Effector CD8-positive, alpha-beta T cell (primary cell): ENCODE results near the gene MSL1.
A peak's percentile ranks its signal among the peaks of the same experiment; 100 is the strongest.

Source experiments
- DNase-seq: peaks from one replicate; lab custom pipeline; 2025; lab: John Stamatoyannopoulos, UW

MSL1 gene

DNA sequence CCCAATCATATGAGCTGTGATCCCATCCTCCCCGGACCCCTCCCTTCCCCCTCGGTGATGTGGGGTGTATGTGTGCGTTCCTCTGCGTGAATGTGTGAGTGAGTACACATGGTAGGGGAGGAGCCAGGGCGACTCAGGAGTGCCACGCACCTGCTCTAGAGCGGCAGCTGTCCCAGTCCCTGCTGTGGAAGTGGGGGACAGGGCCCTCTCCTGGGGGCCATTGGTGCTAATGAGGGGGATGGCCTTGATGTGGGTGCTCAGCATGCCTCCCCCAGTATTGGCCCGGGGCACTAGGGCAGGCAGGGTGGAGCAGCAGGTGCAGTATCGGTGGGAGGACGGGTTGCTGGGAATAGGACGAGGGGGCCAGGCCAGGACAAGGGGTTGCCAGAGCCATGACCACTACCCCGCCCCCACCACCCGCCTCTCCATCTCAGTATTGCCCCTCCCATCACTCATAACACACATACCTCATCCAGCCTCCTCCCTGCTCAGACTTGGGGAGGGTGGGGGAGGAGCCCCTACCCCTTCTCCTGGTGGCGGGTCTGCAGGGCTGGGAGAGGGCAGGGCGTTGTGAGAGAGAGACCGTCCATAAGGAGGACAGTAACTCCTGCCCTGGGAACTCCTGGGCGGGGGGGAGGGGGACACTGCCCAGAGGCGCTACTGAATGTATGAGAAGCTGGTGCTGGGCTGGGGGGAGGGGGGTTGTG, 29.9 kb upstream of the MSL1 start:
- DNase-seq: no peak

DNA sequence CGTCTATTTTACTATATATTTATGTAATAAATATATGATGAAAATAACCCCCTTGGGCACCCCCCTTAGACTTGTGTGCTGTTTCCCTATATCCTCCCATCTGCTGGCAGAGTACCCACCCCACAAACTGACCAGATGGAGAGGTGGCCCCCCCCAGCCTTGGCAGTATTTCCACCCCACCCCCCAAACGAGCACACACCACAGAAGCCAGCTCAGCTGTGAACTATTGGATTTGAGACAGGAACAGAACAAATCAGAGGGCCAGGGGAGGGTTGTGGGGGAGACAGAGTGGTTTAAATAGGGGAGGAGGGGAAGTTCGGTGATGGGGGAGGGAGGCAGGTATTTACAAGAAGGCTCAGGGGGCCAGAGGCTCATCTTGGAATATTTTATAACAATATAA, 29.2 kb upstream of the MSL1 start:
- no peak for DNase-seq

DNA sequence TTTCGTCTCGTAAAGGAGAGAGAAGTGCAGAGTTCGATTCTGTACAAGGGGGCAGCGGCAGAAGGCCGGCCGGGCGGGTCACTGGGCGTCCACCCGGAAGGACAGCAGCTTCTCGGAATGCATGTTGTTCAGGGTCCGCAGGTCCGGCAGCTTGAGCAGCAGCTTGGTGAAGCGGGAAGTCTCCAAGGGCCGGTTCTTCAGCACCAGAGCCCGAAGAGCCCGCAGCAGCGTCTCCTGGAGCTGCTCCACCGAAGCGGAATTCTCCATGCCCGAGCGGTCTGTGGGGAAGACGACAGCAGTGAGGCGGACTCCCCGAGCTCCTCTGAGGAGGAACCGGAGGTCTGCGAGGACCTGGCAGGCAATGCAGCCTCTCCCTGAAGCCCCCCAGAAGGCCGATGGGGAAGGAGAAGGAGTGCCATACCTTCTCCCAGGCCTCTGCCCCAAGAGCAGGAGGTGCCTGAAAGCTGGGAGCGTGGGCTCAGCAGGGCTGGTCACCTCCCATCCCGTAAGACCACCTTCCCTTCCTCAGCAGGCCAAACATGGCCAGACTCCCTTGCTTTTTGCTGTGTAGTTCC, 28.7 kb upstream of the MSL1 start:
- DNase-seq: no peak

DNA sequence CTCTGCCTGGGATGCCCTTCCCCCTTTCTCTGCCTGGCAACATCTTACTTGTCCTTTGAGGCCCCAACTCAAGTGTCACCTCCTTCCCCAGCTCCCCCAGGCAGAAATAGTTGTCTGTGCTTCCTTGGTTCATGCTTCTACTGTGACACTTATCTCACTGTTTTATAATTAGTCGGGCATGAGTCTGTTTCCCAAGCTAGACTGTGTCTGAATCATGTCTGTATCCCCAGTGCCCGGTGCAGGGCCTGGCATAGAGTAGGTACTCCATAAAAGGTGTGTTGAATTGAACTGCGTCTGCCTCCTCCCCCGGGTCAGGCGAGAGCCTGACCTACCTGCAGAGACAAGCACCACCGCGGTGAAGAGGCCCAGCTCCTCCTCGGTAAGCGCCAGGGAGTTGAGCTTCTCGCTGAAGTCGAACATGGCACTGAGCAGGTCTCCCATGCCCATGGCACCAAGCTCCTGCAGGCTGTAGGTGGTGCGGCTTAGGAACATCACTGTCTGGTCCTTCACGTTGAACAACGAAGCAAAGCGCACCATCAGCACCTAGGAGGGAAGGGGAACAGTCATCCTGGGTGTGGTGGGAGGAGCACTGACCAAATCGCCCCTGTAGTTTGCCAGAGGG, 28.1 kb upstream of the MSL1 start:
- DNase-seq: no peak

DNA sequence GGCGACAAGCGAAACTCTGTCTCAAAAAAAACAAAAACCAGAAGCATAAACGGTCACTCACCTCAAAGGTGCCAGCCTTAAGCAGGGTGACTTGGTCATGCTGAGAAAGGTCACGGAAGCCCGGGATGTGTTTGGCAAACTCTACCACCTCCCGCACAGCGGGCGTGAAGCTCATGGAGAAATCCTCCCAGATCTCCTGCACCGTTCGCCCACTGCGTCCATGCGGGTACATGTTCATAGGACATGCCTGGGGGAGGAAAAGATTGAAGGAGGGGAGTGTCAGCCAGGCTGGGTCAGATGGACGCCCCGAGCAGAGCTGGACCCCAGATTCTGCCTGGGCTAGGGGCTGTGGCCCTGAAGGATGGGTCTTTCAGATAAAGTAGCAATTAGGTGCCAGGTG, 26.9 kb upstream of the MSL1 start:
- no peak for DNase-seq

DNA sequence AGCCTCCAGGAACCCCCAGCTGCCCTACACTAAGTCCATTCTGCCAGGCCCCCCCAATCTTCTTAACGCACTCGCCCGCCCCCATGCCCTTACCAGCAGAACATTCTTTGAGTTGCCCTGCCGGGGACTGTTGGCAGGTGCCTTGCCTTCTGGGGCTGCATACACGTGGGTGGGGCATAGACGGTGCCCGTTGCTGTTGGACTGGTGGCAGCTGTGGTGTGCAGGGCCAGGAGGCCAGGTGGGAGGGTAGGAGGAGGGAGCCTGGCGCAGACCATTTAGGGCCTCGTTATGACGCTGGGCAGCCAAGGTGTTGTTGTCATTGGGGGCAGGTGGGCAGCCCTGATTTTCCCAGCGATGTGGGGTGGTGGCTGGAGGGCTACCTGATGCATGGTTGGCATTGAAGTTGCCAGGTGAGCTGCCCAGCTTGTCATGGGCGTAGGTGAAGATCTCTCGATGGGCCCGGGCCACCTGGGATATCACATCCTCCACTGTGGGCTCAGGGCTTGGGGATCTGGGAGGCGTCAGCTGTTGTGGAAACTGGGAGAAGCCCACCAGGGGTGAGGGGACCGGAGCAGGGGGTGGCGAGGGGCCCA, 26.3 kb upstream of the MSL1 start:
- no peak for DNase-seq

DNA sequence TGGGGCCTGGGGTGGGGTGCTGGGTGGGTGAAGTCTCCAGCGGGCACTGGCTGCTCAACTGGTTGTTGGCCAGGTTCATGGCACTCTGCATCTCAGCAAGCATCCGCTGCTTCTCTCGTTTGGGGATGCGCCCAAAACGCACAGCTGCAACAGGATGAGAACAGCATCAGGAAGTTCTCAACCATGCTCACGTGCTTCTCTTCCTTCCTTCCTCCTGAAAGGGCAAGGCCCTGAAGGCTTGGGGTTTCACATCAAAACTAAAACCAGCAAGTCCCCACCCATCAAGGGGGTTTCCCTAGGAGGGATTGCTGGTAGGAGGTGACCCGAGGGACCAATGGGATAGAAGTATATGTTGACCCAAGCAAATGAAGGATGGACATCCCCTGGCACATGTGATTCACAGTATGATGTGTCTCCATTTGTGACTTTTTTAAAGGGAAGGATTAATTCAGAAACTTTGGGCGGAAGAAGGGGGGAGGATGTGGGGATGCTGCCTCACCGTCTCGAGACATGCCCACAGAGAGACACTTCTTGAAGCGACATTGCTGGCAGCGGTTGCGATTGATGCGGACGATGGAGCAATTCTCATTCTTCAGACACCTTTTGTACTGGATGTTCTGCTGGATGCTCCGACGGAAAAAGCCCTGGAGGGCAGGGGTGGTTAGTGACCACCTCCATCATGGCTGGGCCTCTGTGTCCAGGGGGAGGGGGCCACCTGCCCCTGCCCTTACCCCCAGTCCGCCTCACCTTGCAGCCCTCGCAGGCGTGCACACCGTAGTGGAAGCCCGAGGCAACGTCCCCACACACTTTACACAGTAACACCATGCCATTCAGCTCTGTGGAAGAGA, 25.6 kb upstream of the MSL1 start:
- DNase-seq: peak; percentile 76

DNA sequence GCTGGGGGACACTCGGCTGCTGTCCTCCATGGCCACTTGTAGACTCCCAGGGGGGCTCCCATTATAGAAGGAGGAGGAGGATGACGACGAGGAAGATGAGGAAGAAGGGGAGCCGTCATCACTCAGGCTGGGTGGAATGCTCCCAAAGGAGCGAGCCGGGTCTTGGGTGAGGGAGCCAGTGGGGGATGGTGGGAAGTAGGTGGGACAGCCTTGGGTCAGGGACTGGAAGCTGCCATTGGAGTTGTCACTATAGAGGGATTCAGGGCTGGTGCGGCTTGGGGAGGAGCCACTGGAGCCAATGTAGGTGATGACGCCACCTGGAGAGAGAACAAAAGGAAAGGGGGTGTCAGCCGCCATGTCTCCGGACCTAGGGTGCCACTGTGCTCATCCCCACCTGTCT, 24.7 kb upstream of the MSL1 start:
- no peak for DNase-seq

DNA sequence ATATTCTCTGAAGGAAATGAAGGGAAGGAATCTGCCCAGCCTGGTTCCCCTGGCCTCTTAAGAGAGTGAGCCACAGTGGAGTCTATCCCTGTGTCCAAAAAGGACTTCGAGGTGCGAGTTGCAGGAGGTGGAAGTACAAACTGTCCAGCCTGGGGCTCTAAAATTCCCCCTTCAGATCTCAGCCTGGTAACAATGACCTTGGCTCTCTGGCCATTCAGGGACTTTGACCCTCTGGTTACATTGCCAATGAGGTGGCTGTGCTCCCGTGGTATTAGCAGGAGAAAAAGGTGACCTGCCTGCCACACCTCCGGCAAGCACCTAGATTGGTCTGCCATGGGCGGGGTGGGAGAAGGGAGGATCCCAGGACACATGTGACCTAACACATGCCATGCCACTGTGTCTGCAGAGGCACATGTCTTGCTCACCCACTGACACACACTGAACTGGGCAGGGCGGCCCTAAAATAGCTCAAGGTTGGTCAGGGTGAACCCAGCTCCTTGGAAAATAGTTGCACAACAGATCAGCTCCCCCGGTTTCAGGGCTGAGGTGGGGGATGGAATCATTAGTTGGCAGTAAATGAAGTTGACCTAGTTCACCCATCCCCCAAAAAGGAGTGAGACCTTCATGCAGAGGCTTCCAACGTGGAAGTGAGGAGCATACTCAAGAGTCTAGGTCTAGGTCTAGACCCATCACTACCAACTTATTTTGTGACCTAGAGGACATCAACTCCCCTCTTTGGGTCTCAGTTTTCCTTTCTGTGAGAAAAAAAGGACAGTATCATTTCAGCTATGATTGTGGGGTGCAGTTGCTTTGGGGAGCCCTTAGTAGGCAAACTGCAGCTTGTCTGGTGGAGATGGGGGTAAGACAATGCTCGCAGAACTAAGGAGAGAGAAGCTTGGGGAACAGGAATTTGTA, 23.6 kb upstream of the MSL1 start:
- DNase-seq: no peak

DNA sequence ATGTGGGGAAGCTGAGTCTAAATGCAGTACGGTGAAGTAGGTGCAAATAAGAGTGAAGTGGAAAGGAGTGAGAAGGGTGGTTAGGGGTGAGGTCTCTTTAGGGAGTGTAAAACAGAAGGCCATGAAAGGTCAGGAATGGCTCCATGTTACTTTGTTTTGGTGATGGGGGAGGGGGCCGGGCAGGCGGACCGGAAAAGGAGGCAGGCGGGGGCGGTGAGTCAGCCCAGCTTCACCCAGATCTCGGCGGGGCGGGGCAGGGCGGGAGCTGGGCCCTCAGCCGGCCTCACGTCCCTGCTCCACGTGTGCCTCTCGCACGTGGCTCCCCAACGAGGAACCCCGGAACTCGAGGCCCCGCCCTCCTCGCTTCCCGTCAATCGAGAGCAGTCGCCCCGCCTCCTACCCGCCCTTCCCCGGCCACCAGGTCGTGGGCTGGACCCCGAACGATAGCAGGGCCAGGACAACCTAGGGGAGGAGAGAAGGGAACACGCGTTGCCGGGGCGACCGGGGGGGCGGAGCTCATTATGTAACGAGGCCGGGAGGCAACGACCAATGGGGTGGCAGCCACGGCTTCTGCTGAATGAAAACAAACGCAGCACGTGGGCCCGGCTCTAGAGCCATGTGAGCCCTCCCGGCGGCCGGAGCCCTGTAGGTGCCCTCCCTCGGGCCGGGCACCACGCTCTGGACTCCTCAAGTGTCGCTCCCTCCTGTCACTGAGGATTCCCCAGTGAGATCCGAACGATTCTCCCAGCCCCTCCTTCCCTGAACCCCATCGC, 22.7 kb upstream of the MSL1 start:
- peak; percentile 97 for DNase-seq

DNA sequence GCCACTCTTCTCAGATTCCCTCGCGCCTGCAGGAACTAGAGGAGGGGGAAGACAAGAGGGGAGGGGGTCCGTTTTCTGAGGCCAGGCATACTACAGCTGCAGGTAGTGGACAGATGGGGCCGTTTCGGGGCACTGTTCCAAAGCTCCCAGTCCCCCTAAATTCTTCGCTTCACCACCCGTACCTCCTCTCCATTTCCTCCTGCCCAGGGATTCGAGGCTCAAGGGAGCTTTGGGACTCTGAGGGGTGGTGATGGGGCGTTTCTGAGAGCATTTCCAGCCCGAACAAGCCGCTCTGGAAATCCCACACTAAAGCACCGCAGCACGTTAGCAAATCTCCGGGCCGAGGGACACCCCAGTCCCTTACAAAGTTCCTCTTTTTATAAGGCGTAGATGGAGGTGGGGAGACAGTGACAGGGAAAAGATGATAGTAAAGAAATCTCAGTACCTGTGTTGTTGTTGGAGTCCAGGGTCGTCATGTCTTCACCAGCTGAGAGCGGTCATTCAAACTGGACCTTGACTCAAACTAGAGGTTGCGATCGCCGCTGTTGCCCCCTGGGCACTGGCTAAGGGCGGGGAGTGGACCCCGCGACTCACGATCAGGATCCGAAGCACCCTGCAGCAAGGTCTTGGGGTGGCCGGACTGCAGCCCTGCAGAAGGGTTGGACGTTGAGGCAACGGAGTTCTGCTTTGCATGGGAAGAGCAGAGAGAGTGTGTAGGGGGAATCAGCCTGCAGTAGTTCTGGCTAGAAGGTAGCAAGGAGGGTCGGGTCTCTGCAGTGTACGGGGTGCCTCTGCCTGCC, 22.0 kb upstream of the MSL1 start:
- DNase-seq: no peak

DNA sequence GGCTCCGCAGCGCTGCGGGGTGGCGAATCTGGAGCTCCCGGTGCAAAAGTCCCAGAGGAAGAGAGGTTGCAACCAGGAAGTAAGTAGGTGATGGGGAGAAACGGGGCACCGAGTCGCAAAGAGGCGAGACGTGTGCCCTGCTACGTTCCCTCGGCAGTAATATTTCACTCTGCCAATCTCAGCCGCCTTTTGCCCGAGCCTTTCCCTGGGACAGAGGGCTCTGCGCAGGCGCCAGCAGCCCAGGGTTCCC, 21.4 kb upstream of the MSL1 start, which contains the start of gene NR1D1:
TSS of gene NR1D1 (minus strand) at position 171 of the 250 bp plus-strand sequence. CDS start 495 bp downstream, outside the sequence.
- no peak for DNase-seq

DNA sequence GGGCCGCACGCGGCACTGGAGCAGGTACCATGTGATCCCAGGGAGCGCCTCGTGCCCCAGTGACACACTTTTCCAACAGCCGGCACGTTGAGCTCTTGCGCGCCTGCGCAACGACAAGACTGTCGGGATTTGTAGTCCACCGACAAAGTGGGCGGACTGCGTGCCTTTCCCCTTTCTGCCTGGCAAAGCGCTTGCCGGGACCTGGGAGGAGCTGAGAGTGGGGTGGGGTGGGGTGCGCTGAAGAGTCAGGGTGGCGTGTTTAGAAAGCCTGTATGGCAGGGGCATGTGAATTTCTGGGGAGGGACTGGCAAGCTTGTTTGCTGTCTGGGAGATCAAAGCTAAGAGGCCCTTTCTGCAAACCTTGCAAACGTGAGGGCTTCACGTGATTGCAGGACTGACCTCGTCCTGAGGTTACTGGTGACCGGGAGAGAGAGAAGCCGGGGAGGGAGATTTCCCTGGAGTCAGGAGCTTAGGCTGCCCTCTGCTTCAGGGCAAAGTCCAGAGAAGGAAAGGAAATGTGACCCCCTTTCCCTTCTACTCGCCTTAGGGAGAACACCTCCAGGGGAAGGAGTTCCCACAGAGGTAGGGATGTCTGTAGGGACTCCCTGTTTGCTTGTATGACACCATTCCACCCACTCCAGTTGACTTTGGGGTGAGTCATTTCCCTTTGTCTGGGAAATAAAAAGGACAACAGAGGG, 21.0 kb upstream of the MSL1 start:
- peak; percentile 88 for DNase-seq

DNA sequence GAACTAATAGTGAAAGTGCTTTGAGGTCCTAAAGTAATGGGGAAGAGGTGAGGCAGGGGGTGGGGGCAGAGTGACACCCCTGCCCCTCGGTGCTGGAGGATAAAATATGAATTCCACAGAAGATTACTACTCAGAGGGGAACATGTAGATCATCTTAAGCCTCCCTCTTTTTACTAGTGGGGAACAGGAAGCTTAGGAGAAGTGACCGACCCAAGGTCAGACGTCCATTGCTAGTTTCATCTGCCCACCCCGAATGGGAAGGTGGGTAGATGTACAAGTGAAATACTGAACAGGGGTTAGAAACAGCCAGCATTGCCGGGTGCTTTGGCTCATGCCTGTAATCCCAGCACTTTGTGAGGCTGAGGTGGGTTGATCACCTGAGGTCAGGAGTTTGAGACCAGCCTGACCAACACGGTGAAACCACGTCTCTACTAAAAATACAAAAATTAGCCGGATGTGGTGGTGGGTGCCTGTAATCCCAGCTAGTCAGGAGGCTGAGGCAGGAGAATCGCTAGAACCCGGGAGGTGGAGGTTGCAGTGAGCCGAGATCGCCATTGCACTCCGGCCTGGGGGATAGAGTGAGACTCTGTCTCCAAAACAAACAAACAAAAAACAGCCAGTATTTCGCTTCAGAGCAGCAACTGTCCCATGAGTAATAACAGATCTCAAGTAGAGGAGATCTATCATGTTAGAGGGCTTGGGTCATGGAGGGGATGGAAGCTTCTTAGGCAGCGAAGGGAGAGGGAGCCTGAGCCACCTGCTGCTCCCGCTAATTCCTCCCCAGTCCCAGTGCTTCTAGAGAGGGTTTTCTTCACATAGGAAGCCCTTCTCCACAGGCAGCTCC, 20.2 kb upstream of the MSL1 start:
- DNase-seq: no peak

DNA sequence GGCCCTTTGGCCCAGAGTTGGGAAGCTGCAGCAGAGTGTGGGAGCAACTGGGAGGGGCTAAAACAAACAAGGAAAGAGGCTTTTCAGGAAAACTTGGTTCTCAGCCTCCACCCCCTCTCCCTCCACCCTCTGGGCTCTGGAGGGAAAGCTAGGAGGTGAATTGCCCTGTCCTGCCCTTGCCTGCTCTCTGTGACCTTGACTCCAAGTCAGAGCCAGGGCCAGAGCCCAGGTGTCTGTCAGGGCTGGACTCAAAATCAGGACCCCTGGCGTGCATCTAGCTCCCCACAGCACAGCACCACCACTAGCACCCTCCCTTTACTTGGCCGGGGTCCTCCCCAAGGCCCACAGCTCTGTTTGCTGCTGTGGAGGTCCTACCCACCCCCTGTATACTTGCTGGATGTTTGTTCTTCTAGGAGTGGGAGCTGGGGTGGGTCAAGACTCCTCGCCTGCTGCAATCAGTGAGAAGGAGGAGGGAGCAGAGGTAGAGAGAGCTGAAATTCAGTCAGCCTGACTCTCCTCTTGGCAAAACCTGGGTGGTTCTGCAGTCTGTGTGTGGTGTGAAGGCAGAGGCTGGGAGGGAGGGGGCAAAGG, 18.6 kb upstream of the MSL1 start:
- no peak for DNase-seq

DNA sequence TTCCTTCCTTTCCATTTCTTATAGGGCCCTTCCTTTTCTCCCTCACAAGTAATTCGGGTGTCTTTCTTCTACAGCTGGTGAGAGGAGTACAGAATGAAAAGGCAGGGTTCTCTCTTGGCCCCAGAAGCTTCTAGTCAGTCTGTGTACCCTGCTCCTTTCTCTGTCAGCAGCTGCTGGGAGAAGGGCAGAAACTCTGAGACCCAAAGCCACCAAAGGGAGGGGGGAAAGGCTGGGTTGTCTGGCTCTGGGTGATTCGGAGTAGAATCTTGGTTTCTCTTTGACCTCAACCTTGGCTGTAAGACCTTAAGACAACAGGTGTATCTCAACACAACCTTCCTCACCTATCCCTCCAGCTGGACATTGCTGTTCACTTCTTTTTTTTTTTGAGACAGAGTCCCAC, 18.1 kb upstream of the MSL1 start:
- no peak for DNase-seq

DNA sequence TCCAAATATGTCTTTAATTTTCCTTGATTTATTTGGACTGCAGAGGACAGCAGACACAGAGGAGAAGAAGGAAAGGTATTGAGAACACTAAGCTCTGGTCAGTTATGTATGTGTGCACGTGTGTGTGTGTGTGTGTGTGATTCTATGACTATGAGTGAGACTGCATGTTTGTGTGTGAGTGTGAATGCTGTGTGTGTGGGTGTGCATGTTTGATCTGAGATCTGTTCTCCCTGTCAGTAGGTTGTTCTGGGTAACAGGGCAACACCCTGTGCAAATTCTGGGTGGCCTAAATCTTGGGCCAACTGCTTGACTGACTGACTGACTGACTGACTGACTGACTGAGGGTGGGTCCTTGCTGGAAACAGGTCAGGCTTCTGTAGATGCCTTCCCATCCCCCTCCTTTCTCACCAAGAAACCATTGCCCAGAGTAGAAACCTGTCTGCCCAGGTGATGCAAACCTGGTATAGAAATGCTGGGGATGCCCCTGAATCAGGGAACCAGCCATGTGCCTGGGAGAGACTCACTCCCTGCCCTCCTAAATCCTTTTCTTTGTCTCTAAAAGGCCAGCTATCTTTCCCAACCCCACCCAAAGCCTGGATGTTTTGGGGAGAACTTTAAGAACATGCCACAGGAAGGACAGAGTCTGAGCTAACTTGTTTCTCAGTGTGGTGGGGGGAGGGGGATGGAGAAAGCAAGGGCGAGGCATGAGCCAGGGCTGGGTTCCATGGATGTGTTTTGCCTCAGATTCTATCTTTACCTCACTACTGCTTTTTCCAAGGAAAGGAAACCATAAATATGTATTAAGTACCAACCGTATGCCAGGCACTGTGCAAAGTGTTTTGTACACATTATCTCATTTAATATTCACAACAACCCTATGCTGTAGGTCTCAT, 16.9 kb upstream of the MSL1 start:
- DNase-seq: no peak
